Measurements from ENCODE around the gene CALM1. TPM values are rescaled to one million over a fixed set of nuclear protein-coding genes. Genes with fewer than 3 reads are reported as not detected.
"Not testable (repeated sequence)": the region's sequence is repeated elsewhere in the genome, so short reads cannot be mapped to it uniquely, and the experiment has no call there.

The CALM1 gene
- total RNA-seq, 1 donor from 2014 or later = 362 TPM

DNA sequence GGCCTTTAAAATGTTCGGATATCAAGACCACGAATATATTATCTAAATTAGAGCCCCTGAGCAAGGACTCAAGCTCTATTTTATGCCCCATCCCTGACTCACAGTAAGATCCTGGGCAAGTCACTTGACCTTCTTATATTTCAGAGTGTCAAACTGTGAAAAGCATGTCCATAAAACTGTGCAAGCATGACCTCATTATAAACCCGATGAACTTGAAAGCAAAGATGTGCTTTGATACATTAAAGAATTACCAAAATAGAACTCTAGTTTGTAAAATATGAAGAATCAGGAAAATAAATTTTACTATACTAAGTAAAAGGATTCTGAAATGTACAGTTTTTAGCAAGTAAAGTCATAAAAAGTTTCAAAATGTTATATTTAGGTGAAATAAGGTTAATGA lies 2.9 kb upstream of the CALM1 start:
- peaks cover 11% of the 10 kb centered on the region for H3K4me1 Mint-ChIP-seq
- Histone ChIP-seq H3K27ac (no peak overlapping the region), H3K4me2 (no peak overlapping the region), H3K4me3 (no peak overlapping the region), H3K4me1 (peaks cover 6% of the 10 kb centered on the region), H3K27me3 (peaks cover 3% of the 10 kb centered on the region), H2AFZ (replicated peaks) (no peak overlapping the region), H3K36me3 (no peaks in the 10 kb centered on the region), H3K9ac (no peak overlapping the region), H3K79me2 (ENCODE audit: low read depth) (peaks cover 20% of the 10 kb centered on the region), H4K20me1 (ENCODE audit: low read depth) (peaks cover 19% of the 10 kb centered on the region), H3K9me3 (ENCODE audit: low read depth) (no peaks in the 10 kb centered on the region), H3F3A (ENCODE audit: low read depth) (peaks cover 15% of the 10 kb centered on the region)
- no peak overlapping the region for H3K27ac Mint-ChIP-seq
- H3K4me3 Mint-ChIP-seq = no peak overlapping the region
- no peak for TF ChIP-seq EZH2phosphoT487 (IDR thresholded peaks at IDR 0.05)
- TF ChIP-seq, protein P1, sequence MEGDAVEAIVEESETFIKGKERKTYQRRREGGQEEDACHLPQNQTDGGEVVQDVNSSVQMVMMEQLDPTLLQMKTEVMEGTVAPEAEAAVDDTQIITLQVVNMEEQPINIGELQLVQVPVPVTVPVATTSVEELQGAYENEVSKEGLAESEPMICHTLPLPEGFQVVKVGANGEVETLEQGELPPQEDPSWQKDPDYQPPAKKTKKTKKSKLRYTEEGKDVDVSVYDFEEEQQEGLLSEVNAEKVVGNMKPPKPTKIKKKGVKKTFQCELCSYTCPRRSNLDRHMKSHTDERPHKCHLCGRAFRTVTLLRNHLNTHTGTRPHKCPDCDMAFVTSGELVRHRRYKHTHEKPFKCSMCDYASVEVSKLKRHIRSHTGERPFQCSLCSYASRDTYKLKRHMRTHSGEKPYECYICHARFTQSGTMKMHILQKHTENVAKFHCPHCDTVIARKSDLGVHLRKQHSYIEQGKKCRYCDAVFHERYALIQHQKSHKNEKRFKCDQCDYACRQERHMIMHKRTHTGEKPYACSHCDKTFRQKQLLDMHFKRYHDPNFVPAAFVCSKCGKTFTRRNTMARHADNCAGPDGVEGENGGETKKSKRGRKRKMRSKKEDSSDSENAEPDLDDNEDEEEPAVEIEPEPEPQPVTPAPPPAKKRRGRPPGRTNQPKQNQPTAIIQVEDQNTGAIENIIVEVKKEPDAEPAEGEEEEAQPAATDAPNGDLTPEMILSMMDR (IDR thresholded peaks at IDR 0.05) = no peak
- TF ChIP-seq EZH2 (IDR thresholded peaks at IDR 0.05) = no peak
- H3K27me3 Mint-ChIP-seq (ENCODE audit: insufficient read depth, low read depth) = peaks cover 6% of the 10 kb centered on the region
- no peaks in the 10 kb centered on the region for H3K36me3 Mint-ChIP-seq
- H3K9me3 Mint-ChIP-seq = no peaks in the 10 kb centered on the region
- no peak for DNase-seq (ENCODE audit: low spot score)

DNA sequence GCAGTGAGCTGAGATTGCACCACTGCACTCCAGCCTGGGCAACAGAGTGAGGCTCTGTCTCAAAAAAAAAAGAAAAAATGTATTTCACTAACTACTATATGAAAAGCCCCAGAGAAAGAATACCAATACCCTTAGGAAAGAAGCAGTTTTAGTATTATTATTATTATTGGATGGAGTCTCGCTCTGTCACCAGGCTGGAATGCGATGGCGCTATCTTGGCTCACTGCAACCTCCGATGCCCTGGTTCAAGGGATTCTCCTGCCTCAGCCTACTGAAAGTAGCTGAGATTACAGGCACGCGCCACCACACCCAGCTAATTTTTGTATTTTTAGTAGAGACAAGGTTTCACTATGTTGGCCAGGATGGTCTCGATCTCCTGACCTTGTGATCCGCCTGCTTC lies 2.0 kb upstream of the CALM1 start:
- peaks cover 18% of the 10 kb centered on the region for H3K4me1 Mint-ChIP-seq

DNA sequence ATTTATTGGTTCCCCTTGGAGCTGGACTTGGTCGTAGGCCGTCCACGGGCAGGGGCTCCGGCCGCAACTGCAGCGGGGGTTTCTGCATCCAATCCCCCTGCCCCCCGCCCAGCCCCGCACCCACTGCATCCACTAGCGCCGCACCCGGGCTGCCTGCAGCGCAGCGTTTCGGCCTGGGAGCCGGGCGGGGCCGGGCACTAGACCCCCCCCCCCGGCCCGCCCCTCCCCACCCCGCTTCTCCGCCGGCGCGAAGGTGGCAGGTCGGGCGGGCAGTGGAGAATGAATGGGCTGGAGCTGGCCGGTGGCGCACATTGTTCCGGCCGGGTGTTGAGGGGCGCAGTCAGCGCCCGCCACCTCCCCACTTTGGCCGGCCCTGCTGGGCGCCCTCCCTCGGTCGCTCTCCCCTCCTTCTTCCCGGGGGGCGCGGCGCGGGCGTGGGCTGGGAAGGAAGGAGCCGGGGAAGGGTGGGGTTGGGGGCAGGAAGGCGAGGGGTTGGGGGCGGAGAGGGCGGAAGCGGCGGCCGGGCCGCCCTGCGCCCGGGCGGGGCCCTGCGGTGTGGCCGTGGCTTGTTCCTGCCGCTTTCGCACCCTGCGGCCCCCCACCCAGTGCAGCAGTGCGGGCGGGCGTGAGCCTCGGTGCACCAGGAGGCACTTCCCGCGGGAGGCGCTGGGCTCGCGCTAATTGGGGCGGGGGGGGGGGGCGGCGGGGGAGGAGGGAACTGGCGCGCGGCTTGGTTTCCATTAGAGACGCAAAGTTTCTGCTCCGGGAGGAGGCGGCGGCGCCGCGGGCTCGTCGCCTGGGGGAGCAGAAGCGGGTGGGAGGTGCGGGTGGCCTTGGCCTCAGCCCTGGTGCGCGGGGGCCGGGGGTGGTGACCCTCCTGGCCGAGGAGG lies 841 bp downstream of the CALM1 start:
- Mint-ChIP-seq H3K27me3 (ENCODE audit: insufficient read depth, low read depth) (peaks cover 4% of the 10 kb centered on the region), H3K27ac (peak overlapping the region; percentile 94), H3K36me3 (peaks cover 22% of the 10 kb centered on the region), H3K4me1 (peaks cover 25% of the 10 kb centered on the region), H3K9me3 (no peaks in the 10 kb centered on the region), H3K4me3 (peak overlapping the region; percentile 97)
- Histone ChIP-seq H3F3A (ENCODE audit: low read depth) (peaks cover 19% of the 10 kb centered on the region), H4K20me1 (ENCODE audit: low read depth) (peaks cover 45% of the 10 kb centered on the region), H3K9ac (peak overlapping the region; percentile 72), H3K4me3 (peak overlapping the region; percentile 100), H3K9me3 (ENCODE audit: low read depth) (no peaks in the 10 kb centered on the region), H3K79me2 (ENCODE audit: low read depth) (peaks cover 51% of the 10 kb centered on the region), H3K4me2 (peak overlapping the region; percentile 97), H2AFZ (replicated peaks) (no peak overlapping the region), H3K4me1 (peaks cover 10% of the 10 kb centered on the region), H3K27me3 (peaks cover 3% of the 10 kb centered on the region), H3K36me3 (peaks cover 6% of the 10 kb centered on the region), H3K27ac (no peak overlapping the region)
- TF ChIP-seq, protein P1 (IDR thresholded peaks at IDR 0.05) = no peak
- TF ChIP-seq EZH2 (IDR thresholded peaks at IDR 0.05) = peak; percentile 15
- DNase-seq (ENCODE audit: low spot score) = peak; percentile 78

More for the DNA sequence above, 2.0 kb upstream of the CALM1 start:
- H2AFZ ChIP-seq (replicated peaks); H3K4me3 Mint-ChIP-seq; H3K27ac ChIP-seq; H3K27me3 Mint-ChIP-seq (ENCODE audit: insufficient read depth, low read depth); H3K4me1 ChIP-seq; H3K36me3 Mint-ChIP-seq; H3K27me3 ChIP-seq; H3K27ac Mint-ChIP-seq; H3K4me3 ChIP-seq; H3K4me2 ChIP-seq; H3K36me3 ChIP-seq; H3K9ac ChIP-seq; H3K9me3 ChIP-seq (ENCODE audit: low read depth); DNase-seq (ENCODE audit: low spot score); H3K9me3 Mint-ChIP-seq: not testable (repeated sequence)
- Histone ChIP-seq H3K79me2 (ENCODE audit: low read depth) (peaks cover 28% of the 10 kb centered on the region), H4K20me1 (ENCODE audit: low read depth) (peaks cover 26% of the 10 kb centered on the region), H3F3A (ENCODE audit: low read depth) (peaks cover 19% of the 10 kb centered on the region)

DNA sequence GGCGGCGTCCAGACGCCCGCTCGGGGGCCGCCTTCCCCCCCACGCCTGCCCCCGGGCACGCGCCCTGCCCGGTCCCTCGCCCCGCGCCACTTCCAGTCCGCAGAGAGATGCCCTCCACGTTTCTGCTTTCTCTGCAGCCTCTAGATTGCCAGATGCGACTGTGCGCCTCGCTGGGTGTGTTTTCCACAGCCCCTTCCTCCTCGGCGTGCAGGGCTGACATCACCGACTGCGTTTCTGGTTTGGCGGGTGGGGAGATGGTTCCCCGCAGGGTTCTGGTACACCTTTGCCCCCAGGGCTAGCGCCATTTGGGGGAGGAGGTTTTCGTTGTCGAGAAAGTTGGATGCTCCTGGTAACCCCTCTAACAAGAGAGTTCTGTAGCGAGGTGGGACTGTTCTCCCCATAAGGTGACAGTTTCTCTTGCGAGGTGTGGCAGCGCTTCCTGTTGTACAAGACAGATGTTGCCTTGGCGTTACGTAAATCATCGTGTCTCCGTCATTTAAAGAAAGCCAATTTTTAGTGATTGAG lies 1.5 kb downstream of the CALM1 start:
- H3K4me3 Mint-ChIP-seq = peak overlapping the region; percentile 95
- H3K36me3 ChIP-seq = peaks cover 7% of the 10 kb centered on the region
- no peak overlapping the region for H3K27ac ChIP-seq
- peaks cover 29% of the 10 kb centered on the region for H3K36me3 Mint-ChIP-seq
- TF ChIP-seq EZH2phosphoT487 (IDR thresholded peaks at IDR 0.05) = no peak
- no peak for TF ChIP-seq EZH2 (IDR thresholded peaks at IDR 0.05)
- TF ChIP-seq, protein P1 (IDR thresholded peaks at IDR 0.05) = no peak
- H3K4me3 ChIP-seq = peak overlapping the region; percentile 100
- no peaks in the 10 kb centered on the region for H3K9me3 ChIP-seq (ENCODE audit: low read depth)
- H3K27ac Mint-ChIP-seq = no peak overlapping the region
- H4K20me1 ChIP-seq (ENCODE audit: low read depth) = peaks cover 47% of the 10 kb centered on the region
- H3K27me3 Mint-ChIP-seq (ENCODE audit: insufficient read depth, low read depth) = peaks cover 4% of the 10 kb centered on the region
- no peaks in the 10 kb centered on the region for H3K9me3 Mint-ChIP-seq
- H2AFZ ChIP-seq (replicated peaks) = no peak overlapping the region
- H3K4me1 Mint-ChIP-seq = peaks cover 25% of the 10 kb centered on the region
- H3K4me1 ChIP-seq = peaks cover 10% of the 10 kb centered on the region
- H3K9ac ChIP-seq = peak overlapping the region; percentile 72
- peak; percentile 61 for DNase-seq (ENCODE audit: low spot score)
- H3F3A ChIP-seq (ENCODE audit: low read depth) = peaks cover 19% of the 10 kb centered on the region
- H3K4me2 ChIP-seq = peak overlapping the region; percentile 97
- peaks cover 3% of the 10 kb centered on the region for H3K27me3 ChIP-seq
- H3K79me2 ChIP-seq (ENCODE audit: low read depth) = peaks cover 51% of the 10 kb centered on the region
